GM19035 (cell line): ENCODE results near the gene SYNGR1.

Experiments
- ATAC-seq: cut with Tn5 transposase; IDR thresholded peaks from one replicate; pipeline ENCODE4 v1.9.1; 2021; ENCODE audit not compliant: unreplicated experiment

SYNGR1 gene

GRCh38 chr22:39368461-39368911, 18.7 kb downstream of the SYNGR1 start:
- ATAC-seq, result no peak

GRCh38 chr22:39369186-39369585, 19.4 kb downstream of the SYNGR1 start:
- ATAC-seq, result no peak

- no peak for ATAC-seq
These were observed 19.8 kb downstream of the SYNGR1 start for GRCh38 chr22:39369586-39369985.

- no peak for ATAC-seq
These were observed 21.9 kb downstream of the SYNGR1 start for GRCh38 chr22:39371732-39372131.

GRCh38 chr22:39374191-39374590, 24.4 kb downstream of the SYNGR1 start:
- ATAC-seq, result no peak

- no peak for ATAC-seq
These were observed 25.0 kb downstream of the SYNGR1 start for GRCh38 chr22:39374801-39375200.

GRCh38 chr22:39375646-39376045, 25.9 kb downstream of the SYNGR1 start:
- ATAC-seq, result no peak

GRCh38 chr22:39379756-39380730, 30.3 kb downstream of the SYNGR1 start:
- ATAC-seq, result no peak

- no peak for ATAC-seq
These were observed 31.4 kb downstream of the SYNGR1 start for GRCh38 chr22:39381009-39381755.

- ATAC-seq, result no peak
These were observed 32.1 kb downstream of the SYNGR1 start for GRCh38 chr22:39381930-39382329.

GRCh38 chr22:39382410-39382809, 32.6 kb downstream of the SYNGR1 start:
- ATAC-seq, result no peak

GRCh38 chr22:39383841-39384625, 34.2 kb downstream of the SYNGR1 start:
- no peak for ATAC-seq

GRCh38 chr22:39384750-39385480, 35.1 kb downstream of the SYNGR1 start:
- no peak for ATAC-seq

- peak; percentile 71 for ATAC-seq
These were observed 38.6 kb downstream of the SYNGR1 start for GRCh38 chr22:39388261-39389011.

GRCh38 chr22:39389420-39389819, 39.6 kb downstream of the SYNGR1 start:
- ATAC-seq, result no peak

GRCh38 chr22:39392341-39392948, 42.7 kb downstream of the SYNGR1 start:
- ATAC-seq, result no peak

- ATAC-seq, result no peak
These were observed 46.4 kb downstream of the SYNGR1 start for GRCh38 chr22:39395936-39396796.

GRCh38 chr22:39396797-39397195, 47.0 kb downstream of the SYNGR1 start:
- ATAC-seq, result no peak
